ENCODE data around the gene LSS. TPM values are rescaled to one million over a fixed set of nuclear protein-coding genes. Genes with fewer than 3 reads are reported as not detected.

The LSS gene
- total and polyA plus RNA-seq, 3 experiments from 2014 or later = 16.1 to 20.4 (median 19.6) TPM

DNA sequence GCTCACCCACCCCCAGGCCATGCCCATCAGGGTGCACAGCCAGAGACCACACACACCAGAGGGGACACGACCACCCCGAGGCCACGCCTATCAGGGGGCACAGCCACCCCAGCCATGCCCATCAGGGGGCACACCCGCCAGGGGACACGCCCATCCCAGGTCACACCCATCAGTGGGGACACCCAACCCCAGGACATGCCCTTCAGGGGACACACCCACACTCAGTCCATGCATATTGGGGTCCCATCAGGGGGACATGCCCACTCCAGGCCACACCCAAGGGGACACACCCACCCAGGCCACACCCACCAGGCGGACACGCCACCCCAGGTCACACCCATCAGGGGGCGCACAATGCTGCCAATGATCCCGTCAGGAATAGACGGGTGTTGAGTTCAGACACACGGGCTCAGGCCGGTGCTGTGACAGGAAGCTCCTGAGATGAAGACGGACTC, 36.1 kb upstream of the LSS start:
- ChIA-PET POLR2A (no interaction called here), CTCF (no interaction called here)
- H3K36me3 Mint-ChIP-seq = peaks cover 3 to 81% (median 11%) of the 10 kb centered on the region in 3 donors
- H3K27ac Mint-ChIP-seq = peak overlapping the region in 1 of 8 donors; percentile 46
- no peaks in the 10 kb centered on the region for H3K9me3 ChIP-seq (ENCODE audit: low read length)
- no peaks in the 10 kb centered on the region for H3K4me1 Mint-ChIP-seq
- H3K4me1 ChIP-seq (ENCODE audit: insufficient read depth, low read length) = no peaks in the 10 kb centered on the region
- H3K36me3 ChIP-seq (ENCODE audit: insufficient read depth, low read length) = peaks cover 39% of the 10 kb centered on the region
- no peak overlapping the region for H3K4me3 ChIP-seq (ENCODE audit: low read length)
- no peaks in the 10 kb centered on the region for H3K27me3 ChIP-seq (ENCODE audit: insufficient read depth, low read length, poor library complexity, severe bottlenecking)
- H3K9me3 Mint-ChIP-seq = no peaks in the 10 kb centered on the region
- H3K4me3 Mint-ChIP-seq = no peak overlapping the region
- no peak for DNase-seq
- no peak overlapping the region for H3K27ac ChIP-seq (ENCODE audit: low read depth, low read length)
- H3K27me3 Mint-ChIP-seq = no peaks in the 10 kb centered on the region

GRCh38 chr21:46264046-46264689, 35.6 kb upstream of the LSS start:
- Histone ChIP-seq H3K4me1 (ENCODE audit: insufficient read depth, low read length) (no peaks in the 10 kb centered on the region), H3K4me3 (ENCODE audit: low read length) (no peak overlapping the region), H3K27me3 (ENCODE audit: insufficient read depth, low read length, poor library complexity, severe bottlenecking) (no peaks in the 10 kb centered on the region), H3K36me3 (ENCODE audit: insufficient read depth, low read length) (peaks cover 39% of the 10 kb centered on the region), H3K9me3 (ENCODE audit: low read length) (no peaks in the 10 kb centered on the region), H3K27ac (ENCODE audit: low read depth, low read length) (no peak overlapping the region)
- Mint-ChIP-seq H3K27me3 (no peaks in the 10 kb centered on the region), H3K9me3 (no peaks in the 10 kb centered on the region), H3K36me3 (peaks cover 3 to 77% (median 11%) of the 10 kb centered on the region in 3 donors), H3K27ac (peak overlapping the region in 1 of 8 donors; percentile 87), H3K4me1 (no peaks in the 10 kb centered on the region), H3K4me3 (no peak overlapping the region)
- ChIA-PET POLR2A (no interaction called here), CTCF (no interaction called here)
- no peak for DNase-seq

DNA sequence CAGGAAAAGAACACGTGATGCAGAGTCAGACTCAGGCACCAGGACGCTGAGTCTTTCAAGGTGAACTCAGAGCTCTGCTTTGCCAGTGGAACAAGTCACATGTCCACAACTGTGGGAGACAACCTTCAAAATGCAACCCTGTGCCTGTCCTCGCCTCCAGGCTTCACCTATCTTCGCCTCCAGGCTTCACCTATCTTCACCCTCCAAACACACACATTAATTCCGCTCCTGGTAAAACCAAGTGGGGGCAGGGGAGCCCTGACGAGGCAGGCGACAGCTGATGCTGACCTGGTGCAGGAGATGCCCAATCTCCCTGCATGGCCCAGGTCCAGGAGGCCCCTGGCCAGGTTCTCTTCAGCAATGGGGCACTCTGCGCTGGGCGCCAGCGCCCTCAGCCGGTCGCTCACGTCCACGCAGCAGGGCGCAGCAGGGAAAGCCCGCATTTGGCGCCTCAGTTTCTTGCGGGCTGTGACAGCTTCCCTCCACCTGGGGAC, 28.0 kb upstream of the LSS start:
- Mint-ChIP-seq H3K27me3 (no peaks in the 10 kb centered on the region), H3K4me1 (peaks cover 17 to 24% (median 19%) of the 10 kb centered on the region in 3 donors), H3K36me3 (peaks cover 14 to 87% (median 25%) of the 10 kb centered on the region in 3 donors), H3K9me3 (no peaks in the 10 kb centered on the region), H3K27ac (peak overlapping the region in 2 of 8 donors; percentile 29 to 61), H3K4me3 (no peak overlapping the region)
- H3K9me3 ChIP-seq (ENCODE audit: low read length) = no peaks in the 10 kb centered on the region
- no peak overlapping the region for H3K4me3 ChIP-seq (ENCODE audit: low read length)
- H3K27ac ChIP-seq (ENCODE audit: low read depth, low read length) = no peak overlapping the region
- H3K27me3 ChIP-seq (ENCODE audit: insufficient read depth, low read length, poor library complexity, severe bottlenecking) = no peaks in the 10 kb centered on the region
- ChIA-PET CTCF (interaction anchor here (0.7 kb wide), 1 partner anchor 126 kb away, joined by 3 read pairs; no protein-coding TSS in a partner anchor), POLR2A (no interaction called here)
- DNase-seq = peak in 1 of 5 donors; percentile 10
- H3K36me3 ChIP-seq (ENCODE audit: insufficient read depth, low read length) = peaks cover 56% of the 10 kb centered on the region
- peaks cover 21% of the 10 kb centered on the region for H3K4me1 ChIP-seq (ENCODE audit: insufficient read depth, low read length)

DNA sequence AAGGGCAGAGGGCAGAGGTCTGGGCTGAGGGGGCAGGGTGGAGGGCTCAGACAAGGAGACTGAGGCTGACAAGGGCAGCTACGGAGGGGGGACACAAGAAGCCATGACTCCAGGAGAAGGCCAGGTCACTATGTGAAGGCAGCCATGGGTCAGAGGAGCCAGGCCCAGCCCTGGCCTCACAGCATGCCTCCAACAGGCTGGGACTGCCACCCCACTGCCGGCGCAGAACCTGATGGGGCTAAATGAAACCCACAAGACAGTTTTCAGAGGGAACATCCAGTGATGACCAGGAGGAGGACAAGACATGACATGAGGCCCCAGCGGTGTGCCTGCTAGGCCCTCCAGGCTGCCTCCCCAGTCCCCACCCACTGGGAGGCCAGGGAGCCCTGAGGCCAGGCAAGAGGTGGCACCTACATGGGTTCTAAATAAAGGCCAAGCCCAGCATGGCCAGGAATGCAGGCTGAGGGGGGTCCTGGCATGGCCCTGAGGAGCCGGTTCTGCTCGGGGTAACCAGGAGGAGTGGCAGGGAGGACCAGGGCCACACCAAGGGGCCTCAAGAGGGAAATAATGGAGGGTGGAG, 27.3 kb upstream of the LSS start:
- Histone ChIP-seq H3K36me3 (ENCODE audit: insufficient read depth, low read length) (peaks cover 57% of the 10 kb centered on the region), H3K27ac (ENCODE audit: low read depth, low read length) (no peak overlapping the region), H3K4me1 (ENCODE audit: insufficient read depth, low read length) (peaks cover 24% of the 10 kb centered on the region), H3K9me3 (ENCODE audit: low read length) (no peaks in the 10 kb centered on the region), H3K27me3 (ENCODE audit: insufficient read depth, low read length, poor library complexity, severe bottlenecking) (no peaks in the 10 kb centered on the region), H3K4me3 (ENCODE audit: low read length) (no peak overlapping the region)
- H3K4me1 Mint-ChIP-seq = peaks cover 20 to 26% (median 22%) of the 10 kb centered on the region in 3 donors
- no peaks in the 10 kb centered on the region for H3K27me3 Mint-ChIP-seq
- H3K9me3 Mint-ChIP-seq = no peaks in the 10 kb centered on the region
- POLR2A ChIA-PET = no interaction called here
- CTCF ChIA-PET = no interaction called here
- H3K36me3 Mint-ChIP-seq = peaks cover 16 to 89% (median 26%) of the 10 kb centered on the region in 3 donors
- H3K27ac Mint-ChIP-seq = peak overlapping the region in 4 of 8 donors; percentile 47 to 79 (median 64)
- no peak for DNase-seq
- no peak overlapping the region for H3K4me3 Mint-ChIP-seq

DNA sequence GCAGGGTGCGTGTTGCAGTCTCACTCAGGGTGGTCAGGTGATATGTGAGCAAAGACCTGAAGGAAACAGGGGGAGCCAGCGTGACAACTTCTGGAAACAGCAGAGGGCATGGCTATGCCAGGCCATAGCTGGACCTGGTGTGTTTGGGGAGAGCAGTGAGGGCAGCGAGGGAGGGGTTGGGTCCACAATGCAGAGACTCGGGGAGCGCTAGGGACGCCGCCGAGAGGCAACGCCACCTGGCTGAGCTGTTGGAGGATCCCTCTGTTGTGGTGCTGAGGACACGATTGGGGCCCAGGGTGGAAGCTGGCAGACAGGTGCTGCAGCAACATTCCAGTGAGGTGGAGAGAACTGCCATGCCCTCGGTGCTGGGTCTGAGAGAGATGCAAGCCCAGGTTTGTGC, 26.6 kb upstream of the LSS start:
- H3K27me3 Mint-ChIP-seq = no peaks in the 10 kb centered on the region
- H3K9me3 Mint-ChIP-seq = no peaks in the 10 kb centered on the region
- H3K36me3 Mint-ChIP-seq = peaks cover 16 to 90% (median 28%) of the 10 kb centered on the region in 3 donors
- DNase-seq = no peak
- ChIA-PET CTCF (no interaction called here), POLR2A (no interaction called here)
- H3K27ac Mint-ChIP-seq = peak overlapping the region in 6 of 8 donors; percentile 19 to 92 (median 82)
- Histone ChIP-seq H3K4me3 (ENCODE audit: low read length) (no peak overlapping the region), H3K27me3 (ENCODE audit: insufficient read depth, low read length, poor library complexity, severe bottlenecking) (no peaks in the 10 kb centered on the region), H3K27ac (ENCODE audit: low read depth, low read length) (no peak overlapping the region), H3K4me1 (ENCODE audit: insufficient read depth, low read length) (peaks cover 30% of the 10 kb centered on the region), H3K36me3 (ENCODE audit: insufficient read depth, low read length) (peaks cover 60% of the 10 kb centered on the region), H3K9me3 (ENCODE audit: low read length) (no peaks in the 10 kb centered on the region)
- H3K4me1 Mint-ChIP-seq = peaks cover 26 to 33% (median 29%) of the 10 kb centered on the region in 3 donors
- H3K4me3 Mint-ChIP-seq = peak overlapping the region in 1 of 7 donors; percentile 7

DNA sequence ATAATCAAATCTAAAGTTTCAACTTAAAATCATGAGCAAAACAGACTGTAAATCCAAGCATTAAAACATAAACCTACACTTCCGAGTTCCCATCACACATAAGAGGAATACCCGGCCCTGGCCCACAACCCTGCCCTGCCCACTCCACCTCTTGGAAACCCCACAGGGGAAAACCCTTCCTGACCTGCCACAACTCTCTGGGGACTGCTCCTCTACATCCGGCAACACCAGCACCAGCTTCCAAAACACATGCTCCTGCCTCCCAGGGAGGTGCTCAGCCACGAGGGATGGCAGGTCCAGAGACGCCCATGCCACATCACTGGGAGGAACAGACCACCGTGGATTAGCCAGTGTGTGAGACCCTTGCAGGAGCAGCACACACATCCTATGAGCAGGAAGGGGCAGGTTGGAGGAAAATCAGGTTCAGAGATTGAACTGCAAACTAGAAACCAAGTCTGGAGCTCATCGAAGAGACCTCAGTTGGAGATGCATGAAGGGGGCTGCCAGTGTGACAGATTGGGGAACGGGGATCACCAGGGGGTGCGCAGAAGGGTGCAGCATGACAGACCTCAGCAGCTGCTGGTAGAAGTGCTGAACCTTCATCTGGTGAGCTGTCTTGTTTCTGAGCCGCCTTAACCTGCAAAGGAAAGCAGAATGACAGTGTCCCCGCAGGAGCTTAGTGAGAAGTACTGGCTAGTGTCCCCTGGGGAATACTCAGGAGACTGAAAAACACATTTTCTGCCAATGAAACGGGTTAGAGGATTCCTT, 25.8 kb upstream of the LSS start:
- H3K4me3 Mint-ChIP-seq = peak overlapping the region in 3 of 7 donors; percentile 28 to 78 (median 54)
- ChIA-PET POLR2A (no interaction called here), CTCF (no interaction called here)
- H3K27ac ChIP-seq (ENCODE audit: low read depth, low read length) = no peak overlapping the region
- DNase-seq = no peak
- no peaks in the 10 kb centered on the region for H3K27me3 ChIP-seq (ENCODE audit: insufficient read depth, low read length, poor library complexity, severe bottlenecking)
- H3K27me3 Mint-ChIP-seq = no peaks in the 10 kb centered on the region
- peaks cover 32% of the 10 kb centered on the region for H3K4me1 ChIP-seq (ENCODE audit: insufficient read depth, low read length)
- H3K9me3 ChIP-seq (ENCODE audit: low read length) = no peaks in the 10 kb centered on the region
- H3K36me3 Mint-ChIP-seq = peaks cover 16 to 94% (median 33%) of the 10 kb centered on the region in 3 donors
- H3K27ac Mint-ChIP-seq = peak overlapping the region; percentile 71 to 97 (median 92)
- H3K9me3 Mint-ChIP-seq = no peaks in the 10 kb centered on the region
- H3K4me1 Mint-ChIP-seq = peaks cover 30 to 34% (median 32%) of the 10 kb centered on the region in 3 donors
- peaks cover 68% of the 10 kb centered on the region for H3K36me3 ChIP-seq (ENCODE audit: insufficient read depth, low read length)
- H3K4me3 ChIP-seq (ENCODE audit: low read length) = no peak overlapping the region

- Histone ChIP-seq H3K4me1 (ENCODE audit: insufficient read depth, low read length) (peaks cover 32% of the 10 kb centered on the region), H3K9me3 (ENCODE audit: low read length) (no peaks in the 10 kb centered on the region), H3K27me3 (ENCODE audit: insufficient read depth, low read length, poor library complexity, severe bottlenecking) (no peaks in the 10 kb centered on the region), H3K36me3 (ENCODE audit: insufficient read depth, low read length) (peaks cover 69% of the 10 kb centered on the region), H3K27ac (ENCODE audit: low read depth, low read length) (no peak overlapping the region), H3K4me3 (ENCODE audit: low read length) (no peak overlapping the region)
- DNase-seq = peak in 4 of 5 donors; percentile 11 to 60 (median 36)
- peak overlapping the region; percentile 71 to 97 (median 92) for H3K27ac Mint-ChIP-seq
- H3K4me3 Mint-ChIP-seq = peak overlapping the region in 4 of 7 donors; percentile 28 to 78 (median 50)
- no peaks in the 10 kb centered on the region for H3K27me3 Mint-ChIP-seq
- H3K36me3 Mint-ChIP-seq = peaks cover 22 to 95% (median 34%) of the 10 kb centered on the region in 3 donors
- CTCF ChIA-PET = interaction anchor here (1.2 kb wide), 1 partner anchor 18 kb away, joined by 3 read pairs; no protein-coding TSS in a partner anchor
- H3K4me1 Mint-ChIP-seq = peaks cover 30 to 36% (median 34%) of the 10 kb centered on the region in 3 donors
- no peaks in the 10 kb centered on the region for H3K9me3 Mint-ChIP-seq
- POLR2A ChIA-PET = no interaction called here
Observed at GRCh38 chr21:46253610-46254124, 25.1 kb upstream of the LSS start.

Data from CD8-positive, alpha-beta memory T cell (primary cell).